Stimulated activated CD4-positive, alpha-beta T cell treated with anti-CD3 and anti-CD28 coated beads, TNF-alpha, amount 100 ng/mL, for 4 hours (primary cell): Measurements from ENCODE around the gene CCNT2.
"Not testable (repeated sequence)": the region's sequence is repeated elsewhere in the genome, so short reads cannot be mapped to it uniquely, and the experiment has no call there.

Experiments used
- DNase-seq, 3 experiments: peaks; one replicate each; pipeline ENCODE4 v3.0.0-alpha.2; 2020; ENCODE audit warnings: low read depth in 3 of 3

CCNT2 gene

GRCh38 chr2:134918526-134919340 lies at the start of gene CCNT2:
Gene CCNT2, plus strand, starts transcription at chr2:134918822. Its CDS starts 33 bp downstream, at chr2:134918855.
- DNase-seq: peak; percentile 99 to 100 (median 99)

- DNase-seq: no peak
Measured at GRCh38 chr2:134869946-134870736, 48.5 kb upstream of the CCNT2 start.

- no peak for DNase-seq
Measured at GRCh38 chr2:134873152-134873551, 45.5 kb upstream of the CCNT2 start.

- DNase-seq: no peak
Measured at GRCh38 chr2:134875309-134875708, 43.3 kb upstream of the CCNT2 start.

GRCh38 chr2:134882773-134883172 lies 35.8 kb upstream of the CCNT2 start:
- no peak for DNase-seq

- DNase-seq: no peak
Measured at GRCh38 chr2:134883552-134884293, 34.9 kb upstream of the CCNT2 start.

GRCh38 chr2:134884435-134884834 lies 34.2 kb upstream of the CCNT2 start:
- no peak for DNase-seq

GRCh38 chr2:134892282-134893035 lies 26.2 kb upstream of the CCNT2 start:
- DNase-seq: no peak

- no peak for DNase-seq
Measured at GRCh38 chr2:134897932-134898331, 20.7 kb upstream of the CCNT2 start.

GRCh38 chr2:134899204-134899603 lies 19.4 kb upstream of the CCNT2 start:
- DNase-seq: no peak

- DNase-seq: no peak
Measured at GRCh38 chr2:134900151-134900550, 18.5 kb upstream of the CCNT2 start.

GRCh38 chr2:134903701-134904100 lies 14.9 kb upstream of the CCNT2 start:
- DNase-seq: not testable (repeated sequence)

- DNase-seq: no peak
Measured at GRCh38 chr2:134905168-134905567, 13.5 kb upstream of the CCNT2 start.

- no peak for DNase-seq
Measured at GRCh38 chr2:134906726-134907125, 11.9 kb upstream of the CCNT2 start.

- DNase-seq: not testable (repeated sequence)
Measured at GRCh38 chr2:134907441-134908116, 11.0 kb upstream of the CCNT2 start.

GRCh38 chr2:134910763-134911399 lies 7.7 kb upstream of the CCNT2 start:
- no peak for DNase-seq

- DNase-seq: no peak
Measured at GRCh38 chr2:134911400-134911785, 7.2 kb upstream of the CCNT2 start.

GRCh38 chr2:134912361-134912760 lies 6.3 kb upstream of the CCNT2 start:
- DNase-seq: no peak

- DNase-seq: no peak
Measured at GRCh38 chr2:134917360-134917865, 1.2 kb upstream of the CCNT2 start.

GRCh38 chr2:134917888-134918525 lies 615 bp upstream of the CCNT2 start:
- peak in 2 of 3 experiments; percentile 76 to 78 for DNase-seq
